ENCODE data around the gene FLACC1.
"Not testable (repeated sequence)": the region's sequence is repeated elsewhere in the genome, so short reads cannot be mapped to it uniquely, and the experiment has no call there.

The FLACC1 gene

GRCh38 chr2:201249889-201250288 is 107.3 kb downstream of the FLACC1 start:
- no peak for DNase-seq

- DNase-seq, result no peak
These were observed 108.8 kb downstream of the FLACC1 start for GRCh38 chr2:201248288-201248844.

GRCh38 chr2:201246280-201246679 is 110.9 kb downstream of the FLACC1 start:
- DNase-seq, result no peak

DNA sequence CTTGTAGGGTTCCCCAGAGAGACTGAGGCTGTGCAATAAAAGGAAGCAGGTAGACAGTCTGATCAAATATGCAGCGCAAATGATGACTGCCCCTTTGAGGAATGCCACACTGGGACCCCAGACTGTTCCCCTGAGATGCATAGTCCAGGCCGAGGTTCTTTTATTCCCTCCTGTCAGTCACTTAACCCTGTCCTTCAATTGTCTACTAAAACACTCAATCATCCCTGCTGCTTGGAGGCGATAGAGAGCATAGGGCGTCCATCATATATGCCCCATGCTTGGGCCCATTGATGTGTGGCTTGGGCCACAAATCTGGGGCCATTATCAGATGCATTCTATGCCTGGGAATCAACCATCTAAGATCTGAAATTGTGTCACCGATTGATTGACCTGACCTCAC is 112.3 kb downstream of the FLACC1 start:
- DNase-seq, result no peak

DNA sequence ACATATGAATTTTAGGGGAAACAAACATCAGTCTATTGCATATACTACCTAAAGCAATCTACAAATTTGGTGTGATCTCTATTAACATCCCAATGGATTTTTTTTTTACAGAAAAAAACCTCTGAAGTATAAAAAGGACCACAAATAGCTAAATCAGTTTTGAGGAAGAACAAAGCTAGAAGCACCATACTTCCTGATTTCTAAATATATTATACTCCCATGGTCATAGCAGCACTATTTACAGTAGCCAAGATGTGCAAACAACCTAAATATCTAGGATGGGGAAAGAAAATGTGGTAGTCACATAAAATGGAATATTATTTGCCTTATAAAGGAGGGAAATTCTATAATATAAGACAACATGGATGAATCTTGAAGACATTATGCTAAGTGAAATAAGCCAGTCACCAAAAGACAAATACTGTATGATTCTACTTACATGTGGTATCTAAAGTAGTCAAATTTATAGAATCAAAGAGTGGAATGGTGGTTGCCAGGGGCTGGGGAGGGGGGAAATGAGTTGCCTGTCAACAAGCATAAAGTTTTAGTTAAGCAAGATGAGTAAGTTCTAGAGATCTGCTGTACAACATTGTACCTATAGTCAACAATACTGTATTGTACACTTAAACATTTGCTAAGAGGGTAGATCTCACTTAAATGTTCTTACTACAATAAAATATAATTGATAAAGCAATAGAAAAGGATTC is 114.4 kb downstream of the FLACC1 start:
- DNase-seq, result no peak

DNA sequence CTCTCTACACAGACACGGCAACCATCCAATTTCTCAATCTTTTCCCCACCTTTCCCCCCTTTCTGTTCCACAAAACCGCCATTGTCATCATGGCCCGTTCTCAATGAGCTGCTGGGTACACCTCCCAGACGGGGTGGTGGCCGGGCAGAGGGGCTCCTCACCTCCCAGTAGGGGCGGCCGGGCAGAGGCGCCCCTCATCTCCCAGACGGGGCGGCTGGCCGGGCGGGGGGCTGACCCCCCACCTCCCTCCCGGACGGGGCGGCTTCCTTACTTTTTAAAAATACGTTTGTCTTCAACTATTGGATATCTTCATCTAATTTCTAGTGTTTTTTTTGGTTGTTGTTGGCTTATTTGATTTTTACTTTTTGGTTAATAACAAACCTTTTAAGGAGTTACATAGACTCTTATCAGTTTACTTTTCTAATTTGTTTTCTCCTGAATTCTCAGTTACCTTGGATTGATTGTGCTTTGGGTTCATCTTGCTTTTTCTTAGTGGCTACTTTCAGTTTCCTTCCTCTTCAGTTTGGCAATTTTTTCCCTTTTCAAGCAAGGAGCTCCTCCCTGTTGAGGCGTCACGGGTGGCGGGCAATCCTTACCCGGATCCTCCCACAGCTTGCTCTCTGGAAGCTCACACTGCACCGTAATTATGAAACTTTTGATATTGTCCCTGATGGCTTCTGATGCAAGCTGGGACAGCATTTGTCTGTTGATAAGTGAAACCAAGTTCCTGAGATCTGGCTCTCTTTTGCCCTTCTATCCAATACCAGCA is 117.8 kb downstream of the FLACC1 start:
- not testable (repeated sequence) for DNase-seq
